ENCODE data around the gene UMPS. TPM values are rescaled to one million over a fixed set of nuclear protein-coding genes. Genes with fewer than 3 reads are reported as not detected.
A peak's percentile ranks its signal among the peaks of the same experiment; 100 is the strongest.

The UMPS gene
- total RNA-seq, 6 donors from 2014 or later, result 5.0 to 26.2 (median 23.7) TPM

- Histone ChIP-seq H3K4me3 (no peak overlapping the region), H3K27ac (no peak overlapping the region), H3K4me1 (peaks cover 12 to 23% (median 21%) of the 10 kb centered on the region in 4 donors), H3K36me3 (peaks cover 0 to 60% (median 38%) of the 10 kb centered on the region in 4 donors), H3K9me3 (no peaks in the 10 kb centered on the region), H3K27me3 (no peaks in the 10 kb centered on the region)
- TF ChIP-seq CTCF (IDR thresholded peaks at IDR 0.05), result no peak
- no peak for TF ChIP-seq POLR2A (IDR thresholded peaks at IDR 0.05)
- no peak for TF ChIP-seq POLR2AphosphoS5 (IDR thresholded peaks at IDR 0.05)
- TF ChIP-seq EP300 (IDR thresholded peaks at IDR 0.05), result no peak
- DNase-seq (no peak), ATAC-seq (ENCODE audit: low FRiP score in 2 of 2) (no peak)
- 92% methylated on average over 6 of the region's 6 CpGs for WGBS, 2 donors
Measured at GRCh38 chr3:124767691-124768090, 37.4 kb downstream of the UMPS start.

- 68 to 96% methylated on average over 3 to 7 of the region's 7 CpGs for WGBS, 2 donors
- no peak overlapping the region for H3K27ac ChIP-seq
- H3K36me3 ChIP-seq, result peaks cover 0 to 51% (median 33%) of the 10 kb centered on the region in 4 donors
- H3K4me1 ChIP-seq, result peaks cover 15 to 29% (median 26%) of the 10 kb centered on the region in 4 donors
- TF ChIP-seq POLR2AphosphoS5 (IDR thresholded peaks at IDR 0.05) (no peak), CTCF (IDR thresholded peaks at IDR 0.05) (peak in 1 of 6 experiments; percentile 19)
- no peak for ATAC-seq (ENCODE audit: low FRiP score in 2 of 2)
- no peak for DNase-seq
- H3K27me3 ChIP-seq, result no peaks in the 10 kb centered on the region
- no peak overlapping the region for H3K4me3 ChIP-seq
- no peaks in the 10 kb centered on the region for H3K9me3 ChIP-seq
Measured at GRCh38 chr3:124768812-124769211, 38.6 kb downstream of the UMPS start.

- no peak for DNase-seq
- H3K4me3 ChIP-seq, result no peak overlapping the region
- ATAC-seq (ENCODE audit: low FRiP score in 2 of 2), result no peak
- 93% methylated on average over 5 to 9 of the region's 9 CpGs for WGBS, 2 donors
- no peaks in the 10 kb centered on the region for H3K9me3 ChIP-seq
- H3K36me3 ChIP-seq, result peaks cover 0 to 44% (median 30%) of the 10 kb centered on the region in 4 donors
- no peak overlapping the region for H3K27ac ChIP-seq
- H3K27me3 ChIP-seq, result no peaks in the 10 kb centered on the region
- no peak for TF ChIP-seq CTCF (IDR thresholded peaks at IDR 0.05)
- TF ChIP-seq POLR2A (IDR thresholded peaks at IDR 0.05), result no peak
- no peak for TF ChIP-seq POLR2AphosphoS5 (IDR thresholded peaks at IDR 0.05)
- no peak for TF ChIP-seq EP300 (IDR thresholded peaks at IDR 0.05)
- peaks cover 20 to 34% (median 28%) of the 10 kb centered on the region in 4 donors for H3K4me1 ChIP-seq
Measured at GRCh38 chr3:124769462-124769861, 39.2 kb downstream of the UMPS start.

- Histone ChIP-seq H3K4me1 (peaks cover 25 to 42% (median 31%) of the 10 kb centered on the region in 4 donors), H3K27me3 (no peaks in the 10 kb centered on the region), H3K36me3 (peaks cover 0 to 35% (median 23%) of the 10 kb centered on the region in 4 donors), H3K9me3 (no peaks in the 10 kb centered on the region), H3K4me3 (no peak overlapping the region), H3K27ac (no peak overlapping the region)
- WGBS, 2 donors, result 66 to 68% methylated on average over 10 of the region's 10 CpGs
- no peak for ATAC-seq (ENCODE audit: low FRiP score in 2 of 2)
- TF ChIP-seq CTCF (IDR thresholded peaks at IDR 0.05) (no peak), POLR2A (IDR thresholded peaks at IDR 0.05) (no peak), EP300 (IDR thresholded peaks at IDR 0.05) (no peak), POLR2AphosphoS5 (IDR thresholded peaks at IDR 0.05) (no peak)
- DNase-seq, result peak in 1 of 2 donors; percentile 57
Measured at GRCh38 chr3:124770336-124771082, 40.3 kb downstream of the UMPS start.

- peaks cover 25 to 42% (median 31%) of the 10 kb centered on the region in 4 donors for H3K4me1 ChIP-seq
- no peak for DNase-seq
- 59 to 71% methylated on average over 2 of the region's 2 CpGs for WGBS, 2 donors
Measured at GRCh38 chr3:124771083-124771445, 40.8 kb downstream of the UMPS start.

More at GRCh38 chr3:124771083-124771445, 40.8 kb downstream of the UMPS start:
- Histone ChIP-seq H3K9me3 (no peaks in the 10 kb centered on the region), H3K4me3 (no peak overlapping the region), H3K27me3 (no peaks in the 10 kb centered on the region), H3K36me3 (peaks cover 0 to 29% (median 21%) of the 10 kb centered on the region in 4 donors), H3K27ac (no peak overlapping the region)
- TF ChIP-seq POLR2A (IDR thresholded peaks at IDR 0.05) (no peak), POLR2AphosphoS5 (IDR thresholded peaks at IDR 0.05) (no peak), CTCF (IDR thresholded peaks at IDR 0.05) (no peak), EP300 (IDR thresholded peaks at IDR 0.05) (no peak)
- no peak for ATAC-seq (ENCODE audit: low FRiP score in 2 of 2)
